ENCODE results near the gene DLGAP1.

GRCh38 chr18:3874125-3874524 is 581.0 kb downstream of the DLGAP1 start:
- TF ChIP-seq CTCF (IDR thresholded peaks at IDR 0.05; ENCODE audit: low read depth, low read length) (no peak), EZH2phosphoT487 (IDR thresholded peaks at IDR 0.05; ENCODE audit: low read depth) (no peak)
